ENCODE measurements around the gene GJD3. TPM values are rescaled to one million over a fixed set of nuclear protein-coding genes. Genes with fewer than 3 reads are reported as not detected.

GJD3 gene
- total and polyA plus RNA-seq, 2 donors (not counting 1 experiment from before 2014, with no cell fraction given), result not detected

DNA sequence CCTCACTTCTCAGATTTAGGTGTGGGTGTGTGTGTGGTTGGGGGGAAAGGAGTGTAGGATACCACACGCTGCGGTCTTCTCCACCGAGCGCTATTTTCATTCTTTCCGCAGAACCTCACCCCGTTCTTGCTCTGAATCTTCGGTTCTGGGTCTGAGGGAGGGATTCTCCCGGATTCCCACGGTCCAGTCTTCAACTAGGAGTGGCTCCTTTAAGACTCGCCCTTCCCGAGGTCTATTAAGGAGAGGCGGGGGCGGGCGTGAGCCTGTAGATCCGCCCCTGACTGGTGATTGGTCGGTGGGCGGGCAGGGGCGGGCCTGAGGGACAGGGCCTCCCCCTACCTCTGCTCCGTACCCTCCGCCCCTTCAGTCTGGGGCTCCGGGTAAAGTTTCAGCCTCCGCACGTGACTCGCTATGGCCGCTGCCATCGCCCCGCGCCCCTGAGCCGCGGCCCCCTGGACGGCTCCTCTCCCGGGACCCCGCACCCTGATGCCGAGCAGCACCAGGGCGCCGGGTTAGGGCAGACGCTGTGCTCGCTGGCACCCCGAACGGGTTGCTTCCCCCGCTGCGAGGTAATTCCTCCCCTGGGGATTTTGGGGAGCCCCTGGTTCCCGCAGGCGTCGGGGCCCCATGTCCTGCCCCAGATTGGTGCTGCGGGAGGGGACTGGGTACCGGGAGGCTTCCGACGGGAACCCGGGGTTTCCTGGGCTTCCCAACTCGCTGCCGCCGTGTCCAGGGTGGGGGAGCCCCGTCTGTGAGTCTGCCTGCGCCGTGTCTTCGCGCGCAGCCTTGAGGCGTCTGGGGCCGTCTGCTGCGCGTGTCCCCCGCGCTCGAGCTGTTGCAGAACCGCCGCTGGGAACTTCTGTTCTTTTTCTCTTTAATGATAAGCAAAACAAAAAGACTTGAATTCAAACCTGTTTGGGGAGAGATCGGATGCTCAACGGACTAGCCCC is 46.4 kb downstream of the GJD3 start:
- no peaks in the 10 kb centered on the region for H3K27me3 Mint-ChIP-seq
- H3K27ac Mint-ChIP-seq, result peak overlapping the region; percentile 100
- H3K4me1 ChIP-seq (ENCODE audit: control insufficient read depth in 2 of 2, insufficient read depth in 2 of 2, low read length in 2 of 2), result peaks cover 56 to 78% of the 10 kb centered on the region in 2 donors
- ChIA-PET POLR2A (interaction anchor here (0.6 to 1.3 kb wide), 12 partner anchors 8 to 230 kb away, joined by 3 to 10 read pairs (median 4); partner anchors contain the start of gene RARA), CTCF (interaction anchor here (0.6 to 30.5 kb wide), 21 partner anchors 8 to 297 kb away, joined by 3 to 871 read pairs (median 4); partner anchors contain the start of genes GJD3 and RARA)
- intact Hi-C loops (cut with micrococcal nuclease), result loop anchor here (1.0 kb wide), 5 partner anchors 8 to 30 kb away; partner anchors contain the start of gene RARA
- peaks cover 8% of the 10 kb centered on the region for H4K20me1 ChIP-seq (ENCODE audit: control insufficient read depth, insufficient read depth, low read length, poor library complexity, severe bottlenecking)
- H3K9me3 Mint-ChIP-seq (ENCODE audit: insufficient read depth), result no peaks in the 10 kb centered on the region
- H3K9ac ChIP-seq (ENCODE audit: low read length), result peak overlapping the region; percentile 92
- H3K4me1 Mint-ChIP-seq, result peaks cover 80% of the 10 kb centered on the region
- peak overlapping the region; percentile 98 for H3K4me2 ChIP-seq (replicated peaks; ENCODE audit: low read depth, low read length, poor library complexity, severe bottlenecking)
- H2AFZ ChIP-seq (ENCODE audit: insufficient read depth, low read depth, low read length, poor library complexity, severe bottlenecking), result peak overlapping the region; percentile 63
- peak overlapping the region; percentile 95 to 96 for H3K27ac ChIP-seq (ENCODE audit: low read length in 2 of 2)
- peak overlapping the region; percentile 97 for H3K4me3 Mint-ChIP-seq
- peak; percentile 95 for DNase-seq
- H3K4me3 ChIP-seq (ENCODE audit: control extremely low read depth in 1 of 5, extremely low read depth in 1 of 5, insufficient read depth in 1 of 5, low read depth in 2 of 5, low read length in 4 of 5), result peak overlapping the region; percentile 87 to 100 (median 93)
- ATAC-seq (ENCODE audit: low read depth), result peak; percentile 67
- no peaks in the 10 kb centered on the region for H3K27me3 ChIP-seq (replicated peaks in 1 of 4; ENCODE audit: control extremely low read depth in 1 of 4, control insufficient read depth in 3 of 4, insufficient read depth in 4 of 4, low read length in 3 of 4)
- H3K36me3 ChIP-seq (replicated peaks in 1 of 2; ENCODE audit: control extremely low read depth in 1 of 2, control insufficient read depth in 1 of 2, extremely low read depth in 1 of 2, insufficient read depth in 2 of 2, low read length in 1 of 2), result no peaks in the 10 kb centered on the region
- under 1% methylated on average over 60 of the region's 70 CpGs for WGBS (ENCODE audit: insufficient coverage)
- H3K79me2 ChIP-seq (ENCODE audit: control insufficient read depth, insufficient read depth, low read length), result peaks cover 65% of the 10 kb centered on the region
- no peaks in the 10 kb centered on the region for H3K9me3 ChIP-seq (ENCODE audit: control extremely low read depth in 1 of 3, control insufficient read depth in 2 of 3, insufficient read depth in 1 of 3, low read length in 2 of 3)
- no peak for TF ChIP-seq CTCF (IDR thresholded peaks at IDR 0.05)
- TF ChIP-seq EZH2 (IDR thresholded peaks at IDR 0.05; ENCODE audit: borderline replicate concordance, insufficient read depth, low read depth, low read length, poor library complexity, severe bottlenecking), result no peak

Measured in B cell (primary cell).